Erythroblast (primary cell): ENCODE results near the gene ITCH.

ENCODE experiments used
- DNase-seq, 2 experiments: peaks; one replicate each; lab custom pipeline; 2025; lab: John Stamatoyannopoulos, UW
- GATA1 ChIP-seq: IDR thresholded peaks from 2 replicates; pipeline ENCODE4 v1.6.1; 2011; ENCODE audit warnings: low read depth, mild to moderate bottlenecking, control low read depth, low read length, moderate library complexity
- POLR2A ChIP-seq: IDR thresholded peaks from 2 replicates; pipeline ENCODE4 v1.6.1; 2011; ENCODE audit warnings: mild to moderate bottlenecking, low read length

Gene ITCH

GRCh38 chr20:34522969-34523871 lies 160.1 kb downstream of the ITCH start:
- peak; percentile 68 to 81 for DNase-seq
- no peak for TF ChIP-seq GATA1
- TF ChIP-seq POLR2A: no peak

- no peak for DNase-seq
- no peak for TF ChIP-seq GATA1
- TF ChIP-seq POLR2A: no peak
These were observed 161.4 kb downstream of the ITCH start for GRCh38 chr20:34524426-34524825.

DNA sequence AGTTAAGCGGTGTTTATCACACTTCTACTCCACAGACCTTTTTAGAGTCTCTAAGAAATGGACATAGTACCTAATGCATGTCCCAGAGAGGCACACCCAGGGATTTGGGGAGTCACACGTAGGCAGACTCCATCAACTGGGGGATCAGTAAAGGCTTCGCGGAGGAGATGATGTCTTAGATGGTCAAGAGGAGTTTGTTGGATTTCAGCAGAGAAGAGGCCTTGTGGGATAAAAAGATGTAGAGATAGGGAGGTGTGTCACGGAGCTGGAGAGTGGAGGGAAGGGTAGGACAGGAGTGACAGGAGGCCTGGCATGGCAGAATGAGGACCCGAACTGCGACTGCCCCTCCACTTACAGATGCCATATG lies 162.3 kb downstream of the ITCH start:
- no peak for TF ChIP-seq POLR2A
- no peak for TF ChIP-seq GATA1
- no peak for DNase-seq

- TF ChIP-seq GATA1: no peak
- no peak for TF ChIP-seq POLR2A
- DNase-seq: peak in 1 of 2 experiments; percentile 29
These were observed 162.8 kb downstream of the ITCH start for GRCh38 chr20:34525709-34526416.

GRCh38 chr20:34526466-34526865 lies 163.4 kb downstream of the ITCH start:
- TF ChIP-seq POLR2A (no peak), GATA1 (no peak)
- DNase-seq: no peak

GRCh38 chr20:34527016-34527415 lies 163.9 kb downstream of the ITCH start:
- TF ChIP-seq GATA1 (no peak), POLR2A (no peak)
- no peak for DNase-seq

GRCh38 chr20:34528921-34529297 lies 165.8 kb downstream of the ITCH start:
- no peak for TF ChIP-seq GATA1
- TF ChIP-seq POLR2A: no peak
- DNase-seq: no peak

DNA sequence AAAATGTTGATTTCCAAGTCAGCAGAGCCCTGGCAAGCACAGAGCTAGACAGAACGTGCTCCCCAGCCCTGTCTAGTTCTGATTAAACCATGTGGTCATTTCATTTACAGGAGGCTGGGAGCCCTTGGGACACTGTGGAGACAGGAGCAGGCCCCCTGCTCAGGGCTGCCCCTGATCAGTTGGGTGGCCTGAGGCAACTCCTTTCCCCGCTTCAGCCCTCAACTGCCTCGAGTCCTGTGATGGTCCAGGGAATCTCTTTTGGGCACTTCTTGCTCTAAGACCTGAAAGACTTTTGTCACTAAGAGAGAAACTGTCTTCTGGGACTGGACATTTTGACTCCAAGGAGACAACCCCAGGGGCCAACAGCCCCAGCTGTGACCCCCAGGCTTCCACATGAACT lies 166.7 kb downstream of the ITCH start:
- no peak for DNase-seq
- no peak for TF ChIP-seq POLR2A

GRCh38 chr20:34530342-34530741 lies 167.3 kb downstream of the ITCH start:
- no peak for DNase-seq
- TF ChIP-seq POLR2A (no peak), GATA1 (no peak)

GRCh38 chr20:34531608-34532265 lies 168.7 kb downstream of the ITCH start:
- no peak for TF ChIP-seq GATA1
- TF ChIP-seq POLR2A: no peak
- no peak for DNase-seq

DNA sequence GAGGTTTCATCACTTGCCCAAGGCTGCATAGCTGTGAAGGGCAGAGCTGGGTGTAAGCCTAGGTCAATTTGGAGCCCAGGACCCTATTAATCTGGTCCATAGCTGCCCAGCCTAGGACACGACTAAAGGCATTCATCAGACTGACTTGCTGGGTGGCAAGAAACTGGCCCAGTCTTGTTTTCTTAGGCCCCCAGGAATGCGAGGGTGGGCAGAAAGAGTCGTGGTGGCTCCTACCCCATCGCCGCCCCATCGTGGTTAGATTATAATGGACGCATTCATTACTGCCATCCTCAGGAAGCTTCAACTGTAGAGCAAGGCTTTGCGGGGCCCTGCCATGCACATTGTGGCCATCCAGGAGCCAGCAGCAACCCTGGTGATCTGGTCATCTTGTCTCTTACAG lies 169.2 kb downstream of the ITCH start:
- TF ChIP-seq GATA1 (no peak), POLR2A (no peak)
- no peak for DNase-seq

- no peak for DNase-seq
- no peak for TF ChIP-seq GATA1
- TF ChIP-seq POLR2A: no peak
These were observed 169.7 kb downstream of the ITCH start for GRCh38 chr20:34532756-34533155.

GRCh38 chr20:34534391-34535165 lies 171.5 kb downstream of the ITCH start:
- DNase-seq: no peak
- no peak for TF ChIP-seq GATA1
- no peak for TF ChIP-seq POLR2A
